ENCODE data around the gene FLVCR1.
"Not testable (repeated sequence)": the region's sequence is repeated elsewhere in the genome, so short reads cannot be mapped to it uniquely, and the experiment has no call there.

FLVCR1 gene

DNA sequence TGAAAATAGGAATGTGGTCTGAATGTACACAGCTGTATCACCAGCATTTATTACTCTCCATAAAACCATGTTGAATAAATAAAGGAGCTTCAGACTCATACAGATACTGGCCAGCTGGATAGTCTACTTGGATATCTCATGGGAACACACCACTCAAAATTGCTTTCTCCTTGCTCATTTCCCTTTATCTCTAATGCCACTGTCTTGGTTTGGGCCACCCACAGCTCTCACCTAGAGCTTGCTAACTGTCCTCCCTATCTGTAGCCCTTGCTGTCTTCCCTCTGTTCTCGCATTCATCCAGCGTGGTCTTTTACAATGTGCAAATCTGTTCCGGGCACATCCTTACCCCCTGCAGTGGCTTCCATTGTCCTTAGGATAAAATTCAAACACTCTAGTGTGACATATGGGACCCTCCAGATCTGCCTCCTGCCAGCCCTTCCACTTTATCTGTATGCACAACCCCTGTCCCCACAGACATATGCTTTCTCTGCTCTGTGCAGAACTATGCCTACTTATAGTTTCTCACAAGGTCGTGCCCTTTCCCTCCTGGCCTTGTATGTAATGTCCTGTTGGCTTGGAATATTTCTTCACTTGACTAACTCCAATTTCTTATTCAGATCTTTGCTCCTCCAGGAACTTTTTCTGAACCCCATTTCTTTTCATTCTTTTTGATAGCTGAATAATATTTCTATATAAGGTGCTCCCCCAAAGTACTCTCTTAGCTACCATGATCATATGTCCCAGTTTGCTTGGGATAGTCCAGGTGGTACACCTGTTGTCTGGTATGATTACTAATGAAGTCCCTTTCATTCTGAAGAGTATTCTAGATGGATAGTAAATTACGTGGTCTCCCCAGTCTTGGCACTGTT lies 2.9 kb downstream of the FLVCR1 start:
- no peak for DNase-seq

DNA sequence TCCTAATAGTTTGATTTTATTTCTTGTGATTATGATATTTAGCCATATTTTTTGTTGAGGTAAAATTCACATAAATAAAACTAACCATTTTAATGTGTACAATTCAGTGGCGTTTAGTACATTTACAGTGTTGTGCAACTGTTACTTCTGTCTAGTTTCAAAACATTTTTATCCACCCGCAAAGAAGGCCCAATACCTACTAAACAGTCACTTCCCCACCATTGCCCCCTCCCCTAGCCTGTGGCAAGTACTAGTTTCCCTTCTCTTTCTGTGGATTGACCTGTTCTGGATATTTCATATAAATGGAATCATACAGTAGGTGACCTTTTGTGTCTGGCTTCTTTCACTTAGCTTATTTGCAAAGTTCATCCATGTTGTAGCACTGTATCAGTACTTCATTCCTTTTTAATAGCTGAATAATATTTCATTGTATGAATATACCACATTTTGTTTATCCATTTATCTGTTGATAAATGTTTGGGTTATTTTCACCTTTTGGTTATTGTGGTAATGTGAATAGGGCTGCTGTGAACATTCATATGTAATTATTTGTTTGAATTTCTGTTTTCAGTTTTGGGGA lies 4.1 kb downstream of the FLVCR1 start:
- no peak for DNase-seq

DNA sequence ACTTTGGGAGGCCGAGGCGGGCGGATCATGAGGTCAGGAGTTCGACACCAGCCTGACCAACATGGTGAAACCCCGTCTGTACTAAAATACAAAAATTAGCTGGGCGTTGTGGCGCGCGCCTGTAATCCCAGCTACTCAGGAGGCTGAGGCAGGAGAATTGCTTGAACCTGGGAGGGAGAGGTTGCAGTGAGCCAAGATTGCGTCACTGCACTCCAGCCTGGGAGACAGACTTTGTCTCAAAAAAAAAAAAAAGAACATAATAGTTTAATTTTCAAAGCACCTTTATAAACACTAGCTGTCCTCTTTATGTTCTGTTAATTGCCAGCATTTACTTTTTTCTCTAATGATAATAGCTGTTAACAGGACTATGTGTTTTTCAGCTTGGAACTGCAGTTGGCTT lies 5.3 kb downstream of the FLVCR1 start:
- not testable (repeated sequence) for DNase-seq

DNA sequence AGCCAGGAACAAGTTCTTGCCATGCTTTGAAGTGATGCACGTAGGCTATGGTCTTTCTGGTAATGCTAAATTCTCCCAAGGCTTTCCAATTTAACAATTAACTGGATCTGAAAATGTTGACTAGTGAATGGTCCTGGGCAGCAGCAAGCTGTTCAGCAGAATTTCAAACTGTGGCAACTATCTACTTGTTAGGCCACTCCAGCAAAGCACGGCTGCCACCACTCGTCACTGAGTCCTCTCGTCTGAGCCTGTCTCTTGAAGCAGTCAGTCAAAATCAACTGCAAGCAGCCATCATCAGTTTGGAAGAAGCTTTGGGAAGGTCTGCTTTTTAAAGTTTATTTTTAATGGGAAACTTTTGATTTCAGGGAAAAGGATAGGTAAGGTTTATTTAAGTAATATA lies 6.1 kb downstream of the FLVCR1 start:
- DNase-seq: no peak

DNA sequence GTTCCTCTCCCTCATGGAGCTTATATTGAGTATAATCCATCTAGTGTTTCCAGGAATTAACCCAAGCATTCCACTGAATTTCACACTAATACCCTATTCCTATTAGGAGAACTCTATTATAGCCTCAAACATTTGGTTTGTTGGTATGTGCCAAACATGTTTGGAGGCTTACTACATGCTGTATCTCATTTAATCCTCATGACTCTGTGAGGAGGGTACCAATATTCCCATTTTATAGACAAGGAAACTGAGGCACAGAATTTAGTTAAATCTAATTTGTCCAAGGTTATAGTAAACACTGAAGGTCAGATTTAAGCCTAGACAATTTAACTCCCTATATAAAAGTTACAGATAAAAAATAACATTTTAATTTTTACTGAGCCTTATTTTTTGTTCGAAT lies 9.1 kb downstream of the FLVCR1 start:
- DNase-seq: no peak

DNA sequence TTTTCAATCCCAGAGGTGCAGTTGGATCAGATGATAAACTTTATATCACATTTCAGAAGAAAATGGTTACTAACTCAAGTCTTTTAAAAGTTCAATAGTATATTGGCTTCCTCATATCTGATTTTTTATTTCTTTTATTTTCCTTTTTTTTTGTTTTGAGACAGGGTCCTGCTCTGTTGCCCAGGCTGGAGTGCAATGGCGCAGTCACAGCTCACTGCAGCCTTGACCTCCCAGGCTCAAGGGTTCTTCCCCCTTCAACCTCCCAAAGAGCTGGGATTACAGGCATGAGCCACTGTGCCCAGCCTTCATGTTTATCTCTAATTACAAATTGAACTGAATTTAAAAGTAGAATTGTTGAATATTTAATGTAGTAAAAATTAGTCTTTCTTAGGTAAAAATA lies 13.9 kb downstream of the FLVCR1 start:
- no peak for DNase-seq

DNA sequence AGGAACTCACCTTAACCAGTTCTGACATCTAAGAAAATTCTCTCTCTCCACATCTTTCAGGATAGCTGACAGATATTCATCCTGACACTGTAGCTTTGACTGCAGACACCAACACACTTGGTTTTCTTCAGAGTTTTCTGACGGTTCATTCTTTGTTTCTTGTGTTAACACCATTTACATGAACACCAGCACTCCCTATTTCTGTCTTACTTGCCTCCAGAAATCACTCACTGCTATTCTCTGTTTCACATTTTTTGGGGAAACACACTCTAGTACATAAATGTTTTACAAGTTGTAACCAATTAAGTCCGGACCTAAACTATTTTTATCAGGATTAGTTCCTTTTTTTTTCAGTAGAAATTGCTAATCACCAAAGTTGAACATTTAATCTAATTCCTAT lies 15.4 kb downstream of the FLVCR1 start:
- no peak for DNase-seq

DNA sequence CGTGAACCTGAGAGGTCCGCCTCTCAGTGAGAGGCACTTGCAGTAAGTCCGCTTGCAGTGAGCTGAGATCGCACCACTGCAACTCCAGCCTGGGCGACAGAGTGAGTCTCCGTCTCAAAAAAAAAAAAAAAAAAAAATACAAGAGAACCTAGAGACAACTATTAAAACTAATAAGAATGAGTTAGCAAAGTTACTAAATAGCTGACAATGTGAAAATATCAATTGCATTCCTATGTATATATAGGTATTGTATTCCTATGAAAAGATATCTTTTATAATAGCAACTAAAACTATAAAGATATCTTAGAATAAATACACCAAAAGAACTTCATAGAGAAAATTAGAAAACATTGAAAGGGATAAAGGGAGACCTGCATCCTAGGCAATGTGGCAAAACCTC lies 20.3 kb downstream of the FLVCR1 start:
- no peak for DNase-seq

DNA sequence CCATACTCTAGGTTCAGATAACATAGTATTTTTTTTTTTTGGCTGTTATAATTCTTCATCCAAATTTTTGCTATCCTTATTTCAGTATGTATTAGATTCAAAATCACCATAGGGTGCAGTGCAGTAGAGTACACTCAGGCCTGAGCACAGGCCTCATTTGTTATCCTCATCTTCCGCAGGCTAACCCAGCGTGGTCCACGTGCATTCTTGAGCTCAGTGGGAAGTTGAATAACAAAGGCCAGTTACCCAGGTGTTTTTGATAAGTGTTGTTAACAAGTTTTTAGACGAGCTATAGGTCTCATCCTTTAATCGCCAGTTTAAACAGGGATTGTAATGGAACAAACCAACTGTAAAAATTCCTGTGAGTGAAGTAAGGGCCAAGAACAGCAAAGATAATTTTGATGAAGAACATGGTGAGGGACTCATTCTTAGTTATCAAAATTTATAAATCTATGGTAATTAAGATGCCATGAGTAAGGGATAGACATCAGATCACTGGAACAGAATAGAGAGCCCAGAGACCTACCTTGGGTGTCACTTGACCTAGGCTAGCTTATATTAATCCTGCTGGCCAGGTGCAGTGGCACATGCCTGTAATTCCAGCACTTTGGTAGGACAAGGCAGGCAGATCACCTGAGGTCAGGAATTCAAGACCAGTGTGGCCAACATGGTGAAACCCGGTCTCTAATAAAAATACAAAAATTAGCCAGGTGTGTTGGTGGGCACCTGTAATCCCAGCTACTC lies 22.0 kb downstream of the FLVCR1 start:
- no peak for DNase-seq

DNA sequence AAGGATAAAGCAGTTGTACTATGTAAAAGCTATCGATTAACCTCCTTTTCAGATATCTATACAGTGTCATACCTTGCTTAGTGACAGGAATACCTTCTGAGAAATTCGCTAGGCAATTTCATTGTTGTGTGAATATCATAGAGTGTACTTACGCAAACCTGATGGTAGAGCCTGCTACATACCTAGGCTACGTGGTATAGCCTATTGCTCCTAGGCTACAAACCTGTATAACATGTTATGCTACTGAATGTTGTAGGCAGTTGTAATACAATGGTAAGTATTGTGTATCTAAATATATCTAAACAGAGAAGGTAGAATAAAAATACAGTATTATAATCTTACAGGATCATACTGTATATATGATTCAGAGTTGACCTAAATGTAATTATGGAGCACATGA lies 26.5 kb downstream of the FLVCR1 start:
- DNase-seq: no peak

DNA sequence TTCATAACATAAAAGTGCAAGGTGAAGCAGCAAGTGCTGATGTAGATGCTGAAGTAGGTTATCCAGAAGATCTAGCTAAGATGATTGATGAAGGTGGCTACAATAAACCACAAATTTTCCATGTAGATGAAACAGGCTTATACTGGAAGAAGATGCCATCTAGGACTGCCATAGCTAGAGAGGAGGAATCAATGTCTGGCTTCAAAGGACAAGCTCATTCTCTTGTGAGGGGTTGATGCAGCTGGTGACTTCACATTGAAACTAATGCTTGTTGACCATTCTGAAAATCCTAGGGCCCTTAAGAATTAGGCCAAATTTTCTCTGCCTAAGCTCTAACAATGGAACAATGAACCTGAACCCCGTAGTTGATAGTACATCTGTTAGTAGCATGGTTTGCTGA lies 34.0 kb downstream of the FLVCR1 start:
- DNase-seq: no peak

DNA sequence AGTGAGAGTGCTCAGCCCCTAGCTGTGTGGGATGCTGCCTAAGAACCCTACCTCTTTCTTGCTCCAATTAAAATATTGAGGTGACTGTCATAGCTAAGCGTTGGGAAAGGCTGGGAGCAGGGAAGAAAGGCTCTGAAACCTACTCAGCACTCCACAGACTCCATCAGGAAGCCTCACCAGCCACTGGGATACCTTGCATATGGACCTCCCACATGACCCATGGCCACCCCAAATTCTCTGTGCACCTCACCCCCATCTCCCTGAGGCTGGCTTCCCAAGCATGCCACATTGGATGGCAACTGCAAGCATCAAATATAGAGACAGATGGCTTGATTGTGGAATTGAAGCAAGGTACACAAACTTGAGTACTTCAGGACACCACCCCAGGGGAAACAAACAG lies 41.8 kb downstream of the FLVCR1 start:
- DNase-seq: no peak

DNA sequence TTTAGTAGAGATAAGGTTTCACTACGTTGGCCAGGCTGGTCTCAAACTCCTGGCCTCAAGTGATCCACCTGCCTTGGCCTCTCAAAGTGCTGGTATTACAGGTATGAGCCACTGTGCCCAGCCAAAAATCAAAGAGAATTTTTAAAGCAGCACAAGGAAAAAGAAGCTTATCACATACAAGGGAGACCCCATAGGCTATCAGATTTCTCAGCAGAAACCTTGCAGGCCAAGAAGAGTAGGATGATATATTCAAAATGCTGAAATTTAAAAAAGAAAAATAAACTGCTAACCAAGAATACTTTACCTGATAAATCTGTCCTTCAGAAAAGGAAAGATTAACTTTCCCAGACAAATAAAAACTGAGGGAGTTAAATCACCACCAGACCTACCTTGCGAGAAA lies 43.2 kb downstream of the FLVCR1 start:
- DNase-seq: no peak

DNA sequence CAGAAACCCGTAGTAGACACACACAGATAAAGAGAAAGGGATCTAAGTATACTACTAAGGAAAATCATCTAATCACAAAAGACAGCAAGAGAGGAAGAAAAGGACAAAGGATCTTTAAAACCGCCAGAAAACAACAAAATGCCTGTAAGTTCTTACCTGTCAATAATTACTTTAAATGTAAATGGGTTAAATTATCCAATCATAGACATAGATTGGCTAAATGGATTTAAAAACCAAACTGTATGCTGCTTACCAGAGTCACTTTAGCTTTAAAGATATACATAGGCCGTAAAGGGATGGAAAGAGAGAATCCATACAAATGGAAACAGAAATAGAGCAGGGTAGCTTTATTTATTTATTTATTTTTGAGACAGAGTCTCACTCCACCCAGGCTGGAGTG lies 44.0 kb downstream of the FLVCR1 start:
- DNase-seq: no peak

DNA sequence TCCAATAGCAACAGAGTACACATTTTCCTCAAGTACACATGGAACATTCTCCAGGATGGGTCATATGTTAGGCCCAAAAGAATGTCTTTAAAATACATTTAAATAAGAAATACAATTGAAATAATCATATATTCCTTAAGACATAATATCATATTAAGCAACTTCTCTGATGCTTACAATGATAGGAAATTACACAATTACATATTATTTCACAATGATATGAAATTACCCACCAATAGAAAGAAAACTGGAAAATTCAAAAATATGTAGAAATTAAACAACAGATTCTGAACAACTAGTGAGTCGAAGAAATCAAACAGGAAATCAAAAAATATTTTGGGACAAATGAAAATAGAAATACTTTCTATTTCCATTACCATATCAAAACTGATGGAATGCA lies 45.6 kb downstream of the FLVCR1 start:
- no peak for DNase-seq

DNA sequence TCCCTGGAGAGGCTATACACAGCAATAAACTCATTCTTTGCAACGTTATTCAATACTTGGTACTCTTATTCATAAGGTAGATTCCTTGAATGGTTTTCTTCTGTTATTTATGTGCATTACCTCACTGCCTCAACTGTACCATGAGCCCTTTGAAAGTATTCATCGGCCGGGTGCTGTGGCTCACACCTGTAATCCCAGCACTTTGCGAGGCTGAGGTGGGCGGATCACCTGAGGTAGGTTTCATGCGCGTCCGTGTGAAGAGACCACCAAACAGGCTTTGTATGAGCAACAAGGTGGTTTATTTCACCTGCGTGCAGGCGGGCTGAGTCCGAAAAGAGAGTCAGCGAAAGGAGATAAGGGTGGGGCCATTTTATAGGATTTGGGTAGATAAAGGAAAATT lies 50.0 kb downstream of the FLVCR1 start:
- DNase-seq: not testable (repeated sequence)

DNA sequence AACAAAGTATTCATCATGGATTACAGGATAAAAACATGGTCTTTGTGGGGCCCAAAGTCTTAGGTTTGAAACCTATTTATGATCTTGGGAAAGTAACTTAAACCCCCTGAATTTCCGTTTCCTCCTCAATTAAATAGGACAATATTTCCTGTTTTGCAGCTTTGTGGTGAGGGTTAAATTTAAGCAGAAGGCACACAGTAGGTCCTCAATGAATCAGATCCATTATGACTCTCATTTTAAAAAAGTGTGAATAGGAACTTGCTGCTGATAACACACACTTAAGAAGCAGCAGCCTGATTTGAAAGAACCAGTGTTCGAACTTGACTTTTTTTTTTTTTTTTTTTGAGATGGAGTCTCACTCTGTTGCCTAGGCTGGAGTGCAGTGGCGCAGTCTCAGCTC lies 50.9 kb downstream of the FLVCR1 start:
- no peak for DNase-seq

DNA sequence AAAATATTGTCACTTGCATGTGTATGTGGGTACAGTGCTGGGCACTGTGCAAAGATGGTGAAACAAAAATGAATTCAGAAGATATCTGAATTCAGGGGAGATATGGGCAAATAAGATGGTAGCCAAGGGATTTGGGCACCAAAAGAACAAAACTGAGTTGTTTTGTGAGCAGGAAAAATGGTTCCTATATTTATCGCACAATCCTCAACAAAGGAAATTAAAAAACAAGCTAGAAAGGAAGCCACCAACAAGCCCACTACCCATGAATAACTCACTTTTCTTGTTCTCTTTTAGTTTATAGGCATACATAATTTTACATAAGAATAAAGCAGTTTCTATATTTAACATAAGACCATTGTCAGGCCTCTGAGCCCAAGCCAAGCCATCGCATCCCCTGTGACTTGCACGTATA lies 51.6 kb downstream of the FLVCR1 start:
- DNase-seq: no peak

DNA sequence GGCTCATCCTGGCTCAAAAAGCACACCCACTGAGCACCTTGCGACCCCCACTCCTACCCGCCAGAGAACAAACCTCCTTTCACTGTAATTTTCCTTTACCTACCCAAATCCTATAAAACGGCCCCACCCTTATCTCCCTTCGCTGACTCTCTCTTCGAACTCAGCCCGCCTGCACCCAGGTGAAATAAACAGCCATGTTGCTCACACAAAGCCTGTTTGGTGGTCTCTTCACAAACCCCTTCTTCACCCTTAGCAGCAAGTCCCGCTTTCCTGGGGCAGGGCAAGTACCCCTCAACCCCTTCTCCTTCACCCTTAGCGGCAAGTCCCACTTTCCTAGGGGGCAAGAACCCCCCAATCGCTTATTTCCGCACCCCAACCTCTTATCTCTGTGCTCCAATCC lies 52.1 kb downstream of the FLVCR1 start:
- not testable (repeated sequence) for DNase-seq

DNA sequence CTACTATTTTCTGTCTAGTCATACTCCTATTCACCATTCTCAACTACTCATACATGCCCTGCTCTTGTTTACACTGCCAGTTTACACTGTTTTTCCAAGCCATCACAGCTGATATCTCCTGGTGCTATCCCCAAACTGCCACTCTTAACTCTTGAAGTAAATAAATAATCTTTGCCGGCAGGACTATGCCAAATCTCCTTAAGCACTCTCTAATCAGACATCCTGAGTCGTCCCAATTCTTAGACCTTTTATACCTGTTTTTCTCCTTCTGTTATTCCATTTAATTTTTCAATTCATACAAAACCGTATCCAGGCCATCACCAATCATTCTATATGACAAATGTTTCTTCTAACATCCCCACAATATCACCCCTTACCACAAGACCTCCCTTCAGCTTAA lies 55.6 kb downstream of the FLVCR1 start:
- not testable (repeated sequence) for DNase-seq

DNA sequence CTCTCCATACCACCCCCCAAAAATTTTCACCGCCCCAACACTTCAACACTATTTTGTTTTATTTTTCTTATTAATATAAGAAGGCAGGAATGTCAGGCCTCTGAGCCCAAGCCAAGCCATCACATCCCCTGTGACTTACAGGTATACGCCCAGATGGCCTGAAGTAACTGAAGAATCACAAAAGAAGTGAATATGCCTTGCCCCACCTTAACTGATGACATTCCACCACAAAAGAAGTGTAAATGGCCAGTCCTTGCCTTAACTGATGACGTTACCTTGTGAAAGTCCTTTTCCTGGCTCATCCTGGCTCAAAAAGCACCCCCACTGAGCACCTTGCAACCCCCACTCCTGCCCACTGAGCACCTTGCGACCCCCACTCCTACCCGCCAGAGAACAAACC lies 56.0 kb downstream of the FLVCR1 start:
- not testable (repeated sequence) for DNase-seq

DNA sequence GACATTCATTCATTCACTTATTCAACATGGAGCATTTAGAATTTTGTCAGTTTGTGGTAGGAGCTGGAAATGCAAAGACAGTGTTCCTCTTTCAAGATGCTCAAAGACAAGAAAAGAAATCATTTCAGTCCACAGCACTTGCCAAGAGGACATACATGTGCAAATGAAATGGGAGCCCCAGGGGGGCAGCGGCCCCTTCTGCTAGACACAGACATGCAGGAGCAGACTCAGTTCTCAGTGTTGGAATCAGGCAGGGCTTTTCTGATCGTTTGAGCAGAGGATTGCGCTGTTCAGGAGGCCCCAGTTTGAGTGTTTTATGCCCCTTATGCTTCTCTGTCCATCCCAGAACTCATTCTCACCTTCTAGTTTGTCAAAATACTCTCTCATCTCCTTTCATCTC lies 56.7 kb downstream of the FLVCR1 start:
- no peak for DNase-seq

DNA sequence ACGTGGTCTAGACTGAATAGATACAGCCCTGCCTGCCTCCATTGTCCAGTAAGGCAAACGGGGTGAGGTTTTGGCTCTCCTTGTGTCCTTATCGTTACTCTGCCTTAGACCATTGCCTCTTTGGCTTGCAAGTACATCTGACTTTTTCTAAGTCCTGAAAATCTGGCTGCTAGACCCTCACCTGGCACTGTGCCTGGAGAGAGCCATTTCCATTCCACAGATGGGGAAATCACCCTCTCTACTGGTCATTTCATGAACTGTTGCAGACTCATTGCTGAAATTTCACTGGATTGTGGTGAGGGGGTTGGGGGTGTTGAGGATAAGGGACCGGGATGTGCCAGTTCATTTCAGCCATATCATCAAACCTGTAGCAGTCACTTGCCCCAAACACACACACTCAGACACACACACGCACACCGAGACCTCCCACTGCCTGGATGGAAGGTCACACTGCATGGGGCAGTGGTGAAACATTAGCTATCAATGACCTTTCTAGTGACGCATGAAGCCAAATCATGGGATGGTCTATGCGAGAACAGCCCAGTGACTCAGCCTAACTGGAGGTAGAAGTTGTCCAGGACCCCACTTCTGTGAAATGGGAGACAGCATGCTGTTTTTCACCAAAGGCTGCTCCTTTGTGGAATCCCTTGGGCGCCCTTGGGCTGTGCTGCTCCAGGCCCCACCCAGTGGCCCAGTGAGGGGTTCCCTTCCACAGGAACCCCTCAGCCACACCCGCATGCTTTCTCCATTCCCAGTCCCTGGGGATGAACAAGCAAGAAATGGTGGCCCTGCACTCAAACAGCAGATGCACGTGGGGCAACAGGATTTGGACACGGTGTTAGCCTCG lies 57.4 kb downstream of the FLVCR1 start:
- DNase-seq: no peak

All from CD4-positive, alpha-beta T cell treated with Interferon alpha-2 for 1 hour (primary cell).